Measurements from ENCODE around the gene PRPF18.

PRPF18 gene

GRCh38 chr10:13672548-13672947 is 85.8 kb downstream of the PRPF18 start:
- Histone ChIP-seq H3K27ac (ENCODE audit: low read depth, low read length) (no peak overlapping the region), H3K4me1 (ENCODE audit: control insufficient read depth in 5 of 5, insufficient read depth in 5 of 5, low read length in 5 of 5) (peaks cover 0 to 28% (median 0%) of the 10 kb centered on the region in 5 donors), H3K4me3 (ENCODE audit: low read depth in 1 of 5, low read length in 5 of 5) (no peak overlapping the region), H3K9me3 (ENCODE audit: control insufficient read depth in 5 of 5, low read length in 5 of 5) (no peaks in the 10 kb centered on the region), H3K27me3 (ENCODE audit: control insufficient read depth in 5 of 5, insufficient read depth in 4 of 5, low read length in 5 of 5) (no peaks in the 10 kb centered on the region), H3K9ac (ENCODE audit: low read length in 5 of 5) (no peak overlapping the region), H3K36me3 (ENCODE audit: control insufficient read depth in 5 of 5, insufficient read depth in 5 of 5, low read length in 5 of 5) (peaks cover 24 to 81% (median 56%) of the 10 kb centered on the region in 5 donors)

- Histone ChIP-seq H3K27ac (ENCODE audit: low read depth, low read length) (no peak overlapping the region), H3K4me3 (ENCODE audit: low read depth in 1 of 5, low read length in 5 of 5) (no peak overlapping the region), H3K9me3 (ENCODE audit: control insufficient read depth in 5 of 5, low read length in 5 of 5) (no peaks in the 10 kb centered on the region), H3K9ac (ENCODE audit: low read length in 5 of 5) (no peak overlapping the region), H3K36me3 (ENCODE audit: control insufficient read depth in 5 of 5, insufficient read depth in 5 of 5, low read length in 5 of 5) (peaks cover 21 to 81% (median 54%) of the 10 kb centered on the region in 5 donors), H3K4me1 (ENCODE audit: control insufficient read depth in 5 of 5, insufficient read depth in 5 of 5, low read length in 5 of 5) (peaks cover 0 to 31% (median 2%) of the 10 kb centered on the region in 5 donors), H3K27me3 (ENCODE audit: control insufficient read depth in 5 of 5, insufficient read depth in 4 of 5, low read length in 5 of 5) (no peaks in the 10 kb centered on the region)
Measured at GRCh38 chr10:13673156-13673555, 86.4 kb downstream of the PRPF18 start.

GRCh38 chr10:13674645-13675588 is 88.2 kb downstream of the PRPF18 start:
- Histone ChIP-seq H3K9ac (ENCODE audit: low read length in 5 of 5) (no peak overlapping the region), H3K4me1 (ENCODE audit: control insufficient read depth in 5 of 5, insufficient read depth in 5 of 5, low read length in 5 of 5) (peaks cover 0 to 24% (median under 1%) of the 10 kb centered on the region in 5 donors), H3K4me3 (ENCODE audit: low read depth in 1 of 5, low read length in 5 of 5) (no peak overlapping the region), H3K27me3 (ENCODE audit: control insufficient read depth in 5 of 5, insufficient read depth in 4 of 5, low read length in 5 of 5) (no peaks in the 10 kb centered on the region), H3K27ac (ENCODE audit: low read depth, low read length) (peak overlapping the region; percentile 33), H3K9me3 (ENCODE audit: control insufficient read depth in 5 of 5, low read length in 5 of 5) (no peaks in the 10 kb centered on the region), H3K36me3 (ENCODE audit: control insufficient read depth in 5 of 5, insufficient read depth in 5 of 5, low read length in 5 of 5) (peaks cover 26 to 73% (median 42%) of the 10 kb centered on the region in 5 donors)

GRCh38 chr10:13678101-13678843 is 91.5 kb downstream of the PRPF18 start:
- no peak overlapping the region for H3K4me3 ChIP-seq (ENCODE audit: low read depth in 1 of 5, low read length in 5 of 5)
- peaks cover 0 to 18% (median 4%) of the 10 kb centered on the region in 5 donors for H3K4me1 ChIP-seq (ENCODE audit: control insufficient read depth in 5 of 5, insufficient read depth in 5 of 5, low read length in 5 of 5)
- no peaks in the 10 kb centered on the region for H3K9me3 ChIP-seq (ENCODE audit: control insufficient read depth in 5 of 5, low read length in 5 of 5)
- peaks cover 22 to 67% (median 35%) of the 10 kb centered on the region in 5 donors for H3K36me3 ChIP-seq (ENCODE audit: control insufficient read depth in 5 of 5, insufficient read depth in 5 of 5, low read length in 5 of 5)
- H3K27me3 ChIP-seq (ENCODE audit: control insufficient read depth in 5 of 5, insufficient read depth in 4 of 5, low read length in 5 of 5) = no peaks in the 10 kb centered on the region
- peak overlapping the region; percentile 9 for H3K27ac ChIP-seq (ENCODE audit: low read depth, low read length)
- H3K9ac ChIP-seq (ENCODE audit: low read length in 5 of 5) = no peak overlapping the region

Data from subcutaneous abdominal adipose tissue (tissue), 5 donors.